Aorta (tissue), 5 donors: ENCODE results near the gene IL22RA2. TPM values are rescaled to one million over a fixed set of nuclear protein-coding genes. Genes with fewer than 3 reads are reported as not detected.

Experiments
- ATAC-seq: fragments of 200-7000 bp; cut with Tn5 transposase; one replicate; pipeline ENCODE4 v1.9.1; 2022; ENCODE audit warnings: moderate library complexity; ENCODE audit not compliant: low FRiP score
- DNase-seq, 2 donors: peaks; one replicate each; pipeline ENCODE4 v3.0.0-alpha.2; 2020
- H3K27ac ChIP-seq, 2 donors: one replicate each; pipeline ENCODE4 v1.5.1; 2013; ENCODE audit warnings: low read length in 2 of 2, mild to moderate bottlenecking in 2 of 2, moderate library complexity in 2 of 2, control low read depth in 1 of 2, inconsistent platforms in 1 of 2, low read depth in 1 of 2
- H3K27me3 ChIP-seq, 2 donors: one replicate each; pipeline ENCODE4 v1.6.1; 2013; ENCODE audit warnings: control low read depth in 1 of 2, low read length in 1 of 2, mild to moderate bottlenecking in 1 of 2, moderate library complexity in 1 of 2; ENCODE audit not compliant: insufficient read depth in 2 of 2, control insufficient read depth in 1 of 2
- H3K36me3 ChIP-seq, 2 donors: one replicate each; pipeline ENCODE4 v1.6.1; 2013; ENCODE audit warnings: control low read depth in 1 of 2, low read length in 1 of 2, mild to moderate bottlenecking in 1 of 2; ENCODE audit not compliant: insufficient read depth in 2 of 2, control insufficient read depth in 1 of 2
- H3K4me1 ChIP-seq, 2 donors: one replicate each; pipeline ENCODE4 v1.6.1; 2013; ENCODE audit warnings: low read length in 2 of 2, control low read depth in 1 of 2, mild to moderate bottlenecking in 1 of 2, moderate library complexity in 1 of 2; ENCODE audit not compliant: insufficient read depth in 2 of 2, control insufficient read depth in 1 of 2
- H3K4me3 ChIP-seq, 2 donors: one replicate each; pipeline ENCODE4 v1.5.1; 2013; ENCODE audit warnings: low read length in 2 of 2, control low read depth in 1 of 2, mild to moderate bottlenecking in 1 of 2
- H3K9me3 ChIP-seq: one replicate; pipeline ENCODE4 v1.6.1; 2013; ENCODE audit warnings: mild to moderate bottlenecking, low read length; ENCODE audit not compliant: control insufficient read depth
- WGBS, 2 donors: extraction: QIAGEN DNeasy Blood & Tissue Kit; methylation state at CpG; one replicate each; pipeline ENCODE4 v1.1.7; 2013; 5-methylcytosine and 5-hydroxymethylcytosine counted together
- intact Hi-C, 2 donors: fragments of 100-400 bp; cut with DNase I; formaldehyde crosslinking; loops; one replicate each; pipeline versions ENCODE4 v1.14.2 to v1.15.0; 2022
- polyA plus RNA-seq, 2 donors: library from polyadenylated mRNA; stranded (reverse); fragments of 200-250 nt; gene quantifications; one replicate each; pipeline ENCODE4 v1.2.3, GENCODE V29; 2013
- total RNA-seq, 2 donors: library from RNA; stranded (reverse); fragmentation: NEBNext Ultra II Directional; extraction: Animal tissue kit (Norgen Biotek cat#: 25700); gene quantifications; one replicate each; pipeline ENCODE4 v1.2.1, GENCODE V29; 2021
- donor health status: healthy with polysubstance abuse.
- donor health status: Bipolar disorder and iron deficiency.
- donor health status: DM: no; HTN: no; CAD: no.
- donor health status: DM: no; HTN: no; CAD: no.
- donor health status: DM: yes; HTN: yes; CAD: no.

The IL22RA2 gene
- total and polyA plus RNA-seq, 4 donors, result not detected

DNA sequence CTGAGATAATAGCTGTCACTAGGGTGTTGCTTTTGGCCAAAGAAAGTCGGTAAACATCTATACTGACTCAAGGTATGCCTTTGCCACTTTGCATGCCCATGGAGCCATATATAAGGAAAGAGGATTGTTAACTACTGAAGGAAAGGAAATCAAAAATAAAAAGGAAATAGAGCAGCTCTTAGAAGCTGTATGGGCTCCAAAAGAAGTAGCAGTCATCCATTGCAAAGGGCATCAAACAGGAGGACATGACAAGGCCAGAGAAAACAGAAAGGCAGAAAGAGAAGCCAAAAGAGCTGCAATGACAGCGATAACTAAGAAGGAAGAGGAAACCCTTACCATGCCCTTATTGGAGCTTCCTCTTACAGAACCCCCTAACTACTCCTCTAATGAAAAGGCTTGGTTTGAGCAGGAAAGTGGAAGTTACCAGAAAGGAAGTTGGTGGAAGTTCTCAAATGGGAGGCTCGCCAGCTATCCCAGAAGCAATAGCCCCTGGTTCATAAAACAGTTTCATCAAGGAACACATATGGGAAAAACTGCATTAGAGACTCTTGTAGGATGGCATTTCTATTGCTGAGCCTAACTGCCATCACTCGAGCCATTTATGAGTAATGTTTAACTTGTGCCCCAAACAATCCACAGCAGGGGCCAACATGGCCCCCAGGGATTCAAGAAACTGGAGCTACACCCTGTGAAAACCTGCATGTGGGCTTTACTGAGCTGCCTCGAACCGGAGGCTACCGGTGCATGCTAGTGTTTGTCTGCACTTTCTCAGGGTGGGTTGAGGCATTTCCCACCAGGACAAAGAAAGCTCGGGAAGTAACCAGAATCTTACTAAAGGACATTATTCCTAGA, 7.0 kb downstream of the IL22RA2 start:
- Histone ChIP-seq H3K4me3 (no peak overlapping the region), H3K9me3 (no peaks in the 10 kb centered on the region), H3K27ac (no peak overlapping the region), H3K4me1 (no peaks in the 10 kb centered on the region), H3K36me3 (no peaks in the 10 kb centered on the region), H3K27me3 (no peaks in the 10 kb centered on the region)
- no peak for ATAC-seq
- DNase-seq, result no peak
- intact Hi-C loops, result loop anchor here in 1 of 2 donors (10.0 kb wide), 1 partner anchor 98 kb away; no protein-coding TSS in a partner anchor
- WGBS, 2 donors, result 56 to 69% methylated on average over 8 of the region's 8 CpGs

- Histone ChIP-seq H3K4me3 (no peak overlapping the region), H3K36me3 (no peaks in the 10 kb centered on the region), H3K27me3 (no peaks in the 10 kb centered on the region), H3K4me1 (no peaks in the 10 kb centered on the region), H3K27ac (no peak overlapping the region), H3K9me3 (no peaks in the 10 kb centered on the region)
- 84 to 87% methylated on average over 9 of the region's 9 CpGs for WGBS, 2 donors
- intact Hi-C loops, result loop anchor here in 1 of 2 donors (10.0 kb wide), 1 partner anchor 99 kb away; no protein-coding TSS in a partner anchor
- no peak for ATAC-seq
- no peak for DNase-seq
Measured at GRCh38 chr6:137165375-137166246, 7.8 kb downstream of the IL22RA2 start.

DNA sequence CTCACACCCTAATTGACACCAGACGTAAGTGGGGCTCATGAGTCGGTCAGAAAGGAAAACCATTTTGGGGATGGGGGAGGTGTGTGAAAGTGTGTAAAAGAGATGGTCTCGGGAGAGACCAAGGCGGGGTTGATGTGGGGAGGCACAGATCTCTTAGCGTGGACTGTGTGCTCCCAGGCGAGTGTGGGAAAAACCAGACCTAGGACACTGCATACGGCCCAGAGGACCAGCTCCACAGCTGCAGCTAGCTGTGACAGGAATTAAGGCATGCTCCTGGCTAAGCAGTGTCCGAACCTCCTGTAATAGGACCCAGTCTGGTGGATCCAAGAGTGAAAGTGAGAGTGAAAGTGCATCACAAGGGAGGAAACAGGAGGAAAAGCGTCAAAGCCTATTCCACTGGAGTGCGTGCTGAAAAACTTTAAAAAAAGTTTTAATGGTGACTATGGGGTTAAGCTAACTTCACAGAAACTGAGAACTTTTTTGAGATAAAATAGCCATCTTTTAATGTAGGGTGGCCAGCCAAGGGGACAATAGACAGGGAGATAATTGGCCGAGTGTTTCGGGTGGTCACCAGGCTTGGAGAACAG, 9.6 kb downstream of the IL22RA2 start:
- Histone ChIP-seq H3K27me3 (no peaks in the 10 kb centered on the region), H3K4me3 (no peak overlapping the region), H3K36me3 (no peaks in the 10 kb centered on the region), H3K9me3 (no peaks in the 10 kb centered on the region), H3K4me1 (no peaks in the 10 kb centered on the region), H3K27ac (no peak overlapping the region)
- WGBS, 2 donors, result 94 to 96% methylated on average over 12 of the region's 12 CpGs
- DNase-seq (no peak), ATAC-seq (no peak)
- intact Hi-C loops, result loop anchor here in 1 of 2 donors (10.0 kb wide), 1 partner anchor 101 kb away; no protein-coding TSS in a partner anchor

GRCh38 chr6:137162692-137163306, 10.6 kb downstream of the IL22RA2 start:
- DNase-seq (no peak), ATAC-seq (no peak)
- no peak overlapping the region for H3K4me3 ChIP-seq
- no peaks in the 10 kb centered on the region for H3K9me3 ChIP-seq
- WGBS, 2 donors, result 88 to 89% methylated on average over 3 of the region's 3 CpGs
- no peak overlapping the region for H3K27ac ChIP-seq
- H3K27me3 ChIP-seq, result no peaks in the 10 kb centered on the region
- no peaks in the 10 kb centered on the region for H3K4me1 ChIP-seq
- H3K36me3 ChIP-seq, result no peaks in the 10 kb centered on the region
- intact Hi-C loops, result loop anchor here in 1 of 2 donors (10.0 kb wide), 1 partner anchor 102 kb away; no protein-coding TSS in a partner anchor

DNA sequence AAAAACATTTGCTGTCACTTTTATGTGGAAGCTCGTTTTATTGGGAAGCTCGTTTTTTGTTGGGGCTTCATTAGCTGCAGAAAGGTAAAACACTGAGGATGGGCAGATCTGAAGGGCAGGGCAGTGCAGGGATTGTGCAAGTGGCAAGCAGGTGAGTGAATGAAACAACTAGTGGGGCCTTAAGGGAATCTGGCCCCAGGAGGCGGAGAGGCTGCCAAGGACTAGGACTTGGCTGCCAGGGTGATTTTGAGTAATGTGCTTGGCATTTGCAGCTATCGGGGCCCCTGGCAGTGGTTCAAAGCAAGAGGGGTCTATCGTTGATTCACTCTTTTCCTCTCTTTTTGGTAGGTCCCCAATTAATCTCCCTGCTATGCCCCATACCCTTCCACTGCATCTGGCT, 11.5 kb downstream of the IL22RA2 start:
- H3K4me1 ChIP-seq, result no peaks in the 10 kb centered on the region
- no peaks in the 10 kb centered on the region for H3K9me3 ChIP-seq
- 42 to 48% methylated on average over 5 of the region's 5 CpGs for WGBS, 2 donors
- no peaks in the 10 kb centered on the region for H3K36me3 ChIP-seq
- intact Hi-C loops, result loop anchor here in 1 of 2 donors (10.0 kb wide), 1 partner anchor 103 kb away; no protein-coding TSS in a partner anchor
- ATAC-seq, result no peak
- no peaks in the 10 kb centered on the region for H3K27me3 ChIP-seq
- DNase-seq, result no peak
- no peak overlapping the region for H3K4me3 ChIP-seq
- H3K27ac ChIP-seq, result no peak overlapping the region

GRCh38 chr6:137160763-137161162, 12.7 kb downstream of the IL22RA2 start:
- no peak for ATAC-seq
- intact Hi-C loops, result loop anchor here in 1 of 2 donors (10.0 kb wide), 1 partner anchor 104 kb away; no protein-coding TSS in a partner anchor
- 47 to 60% methylated on average over 3 of the region's 3 CpGs for WGBS, 2 donors

GRCh38 chr6:137159912-137160311, 13.5 kb downstream of the IL22RA2 start:
- ATAC-seq (no peak), DNase-seq (no peak)
- H3K4me3 ChIP-seq, result no peak overlapping the region
- intact Hi-C loops, result loop anchor here in 1 of 2 donors (10.0 kb wide), 1 partner anchor 105 kb away; no protein-coding TSS in a partner anchor
- H3K4me1 ChIP-seq, result no peaks in the 10 kb centered on the region
- no peaks in the 10 kb centered on the region for H3K27me3 ChIP-seq
- no peaks in the 10 kb centered on the region for H3K36me3 ChIP-seq
- no peaks in the 10 kb centered on the region for H3K9me3 ChIP-seq
- H3K27ac ChIP-seq, result no peak overlapping the region

More at GRCh38 chr6:137160763-137161162, 12.7 kb downstream of the IL22RA2 start:
- Histone ChIP-seq H3K27me3 (no peaks in the 10 kb centered on the region), H3K4me1 (no peaks in the 10 kb centered on the region), H3K27ac (no peak overlapping the region), H3K9me3 (no peaks in the 10 kb centered on the region), H3K4me3 (no peak overlapping the region), H3K36me3 (no peaks in the 10 kb centered on the region)
- no peak for DNase-seq

GRCh38 chr6:137157601-137158000, 15.8 kb downstream of the IL22RA2 start:
- WGBS, 2 donors, result 61 to 63% methylated on average over 4 of the region's 4 CpGs
- no peak overlapping the region for H3K27ac ChIP-seq
- H3K9me3 ChIP-seq, result no peaks in the 10 kb centered on the region
- no peaks in the 10 kb centered on the region for H3K4me1 ChIP-seq
- no peaks in the 10 kb centered on the region for H3K36me3 ChIP-seq
- intact Hi-C loops, result no loop called here
- DNase-seq (no peak), ATAC-seq (no peak)
- H3K4me3 ChIP-seq, result no peak overlapping the region
- no peaks in the 10 kb centered on the region for H3K27me3 ChIP-seq
